ENCODE data around the gene CC2D2B.

Gene CC2D2B, protein sequence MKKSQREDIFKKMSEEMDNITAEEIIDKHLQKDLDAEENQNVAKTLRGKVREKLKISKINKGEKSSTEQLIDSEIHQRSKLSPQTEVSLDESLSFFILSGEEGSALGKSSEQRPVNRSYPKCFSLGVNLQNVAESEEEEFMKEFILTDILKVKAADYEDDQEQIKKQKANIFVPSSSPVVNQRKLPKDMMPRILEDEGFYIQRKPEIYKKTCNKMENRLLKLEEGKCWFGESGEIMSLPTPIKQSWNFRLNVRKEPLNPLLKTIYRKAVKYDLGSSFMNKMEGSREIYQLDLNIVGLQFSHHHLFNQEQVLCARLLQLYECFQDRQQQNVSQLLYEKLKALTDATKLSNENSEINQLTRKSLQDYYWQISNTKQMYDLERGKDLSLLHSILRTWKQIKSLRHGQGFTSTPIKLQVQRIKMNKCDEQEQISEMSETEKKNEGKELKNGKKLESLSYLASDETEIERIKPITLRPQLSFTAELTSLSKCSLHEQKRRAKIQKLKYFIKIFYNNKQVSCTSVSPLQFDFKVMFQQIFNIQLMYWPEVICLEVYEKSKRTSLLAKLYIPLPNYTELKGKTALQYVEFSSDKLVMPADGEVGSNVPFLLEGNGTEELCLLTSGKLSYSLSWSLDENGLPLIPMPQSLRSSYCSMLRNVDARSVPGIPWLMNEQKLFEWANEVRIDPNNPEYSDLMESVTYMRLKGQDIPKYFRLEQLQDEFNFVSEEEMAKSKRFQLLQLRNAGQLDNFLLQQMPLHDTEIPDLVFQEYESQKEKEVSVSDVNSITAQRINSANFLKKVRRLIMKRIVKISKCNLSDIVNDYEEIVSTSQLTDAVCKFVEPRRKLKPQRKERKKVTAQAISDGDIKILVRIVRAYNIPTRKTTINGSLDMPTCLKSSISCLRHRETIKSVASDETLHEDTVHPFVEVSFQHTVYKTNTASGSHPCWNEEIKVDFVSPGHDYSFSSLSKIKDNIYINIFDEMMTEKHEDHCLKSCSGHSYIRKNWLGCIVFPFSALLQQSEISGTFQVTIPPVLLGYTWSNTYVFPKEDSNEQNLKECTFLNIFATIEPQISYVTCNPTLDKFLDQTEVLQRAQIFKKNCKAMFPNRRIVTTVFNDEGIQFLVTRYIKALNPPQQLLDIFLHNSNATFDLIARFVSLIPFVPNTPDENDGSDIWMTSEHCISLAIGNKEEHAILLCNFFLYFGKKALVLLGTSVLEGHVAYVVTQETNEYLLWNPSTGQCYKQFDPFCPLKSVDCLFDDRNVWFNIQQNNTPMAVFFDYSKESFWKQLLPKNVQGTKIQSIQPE (N-terminal part only)

DNA sequence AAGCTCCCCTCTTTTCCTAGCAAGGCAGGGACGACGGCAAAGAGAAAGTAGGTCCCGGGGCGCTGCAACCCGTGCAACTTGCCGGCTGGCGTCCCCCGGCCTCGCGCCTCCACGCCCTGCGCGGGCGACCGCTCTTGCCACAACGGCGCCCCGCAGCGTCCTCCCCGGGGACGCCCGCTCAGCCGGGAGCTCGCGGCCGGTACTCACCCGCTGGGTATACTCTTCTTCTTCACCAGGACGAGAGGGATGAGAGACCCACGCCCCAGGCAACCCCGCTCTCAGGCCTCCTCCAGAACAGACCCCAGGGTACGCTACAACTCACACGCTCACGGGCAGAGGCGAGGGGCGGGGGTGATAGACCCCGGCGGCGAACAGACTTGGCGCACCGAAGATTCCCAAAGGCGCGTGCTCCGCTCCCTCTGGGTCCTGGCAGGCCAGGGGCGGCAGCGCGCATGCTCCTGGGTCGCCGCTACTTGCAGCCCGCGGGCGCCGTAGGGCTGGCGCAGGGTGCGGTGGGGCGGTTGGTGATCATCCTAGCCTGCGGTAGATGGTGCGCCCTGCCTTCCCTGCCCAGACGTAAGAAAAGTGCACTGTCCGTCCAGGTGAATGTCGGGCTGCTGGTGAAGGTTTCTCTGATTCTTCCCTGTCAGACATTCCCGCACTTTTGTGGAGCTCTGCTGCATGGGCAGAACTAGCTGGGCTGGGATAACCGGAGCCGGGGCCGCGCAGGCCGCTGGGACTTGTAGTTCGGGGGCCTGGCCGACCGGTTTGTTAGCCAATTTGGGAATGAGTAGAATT, at the start of gene CC2D2B:
Gene CC2D2B (plus strand): TSS at position 520 of the 798 bp plus-strand sequence. CDS start 3,349 bp downstream, outside the sequence.
- H3K27ac ChIP-seq, result peak within 1 kb of the TSS; percentile 84
- TF ChIP-seq, protein P1, sequence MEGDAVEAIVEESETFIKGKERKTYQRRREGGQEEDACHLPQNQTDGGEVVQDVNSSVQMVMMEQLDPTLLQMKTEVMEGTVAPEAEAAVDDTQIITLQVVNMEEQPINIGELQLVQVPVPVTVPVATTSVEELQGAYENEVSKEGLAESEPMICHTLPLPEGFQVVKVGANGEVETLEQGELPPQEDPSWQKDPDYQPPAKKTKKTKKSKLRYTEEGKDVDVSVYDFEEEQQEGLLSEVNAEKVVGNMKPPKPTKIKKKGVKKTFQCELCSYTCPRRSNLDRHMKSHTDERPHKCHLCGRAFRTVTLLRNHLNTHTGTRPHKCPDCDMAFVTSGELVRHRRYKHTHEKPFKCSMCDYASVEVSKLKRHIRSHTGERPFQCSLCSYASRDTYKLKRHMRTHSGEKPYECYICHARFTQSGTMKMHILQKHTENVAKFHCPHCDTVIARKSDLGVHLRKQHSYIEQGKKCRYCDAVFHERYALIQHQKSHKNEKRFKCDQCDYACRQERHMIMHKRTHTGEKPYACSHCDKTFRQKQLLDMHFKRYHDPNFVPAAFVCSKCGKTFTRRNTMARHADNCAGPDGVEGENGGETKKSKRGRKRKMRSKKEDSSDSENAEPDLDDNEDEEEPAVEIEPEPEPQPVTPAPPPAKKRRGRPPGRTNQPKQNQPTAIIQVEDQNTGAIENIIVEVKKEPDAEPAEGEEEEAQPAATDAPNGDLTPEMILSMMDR (conservative IDR thresholded peaks at IDR 0.05; ENCODE audit: low read depth), result peak; percentile 44; the same call in 1 of the 2 replicates
- DNase-seq (ENCODE audit: low spot score), result peak; percentile 92
- ChIA-PET CTCF (interaction anchor here (0.6 to 1.4 kb wide), 8 partner anchors 12 to 1164 kb away, joined by 3 to 4 read pairs (median 3); no protein-coding TSS in a partner anchor), POLR2A (ENCODE audit: low non-redundant PET) (interaction anchor here (1.1 kb wide), 1 partner anchor 17 kb away, joined by 3 read pairs; no protein-coding TSS in a partner anchor)

DNA sequence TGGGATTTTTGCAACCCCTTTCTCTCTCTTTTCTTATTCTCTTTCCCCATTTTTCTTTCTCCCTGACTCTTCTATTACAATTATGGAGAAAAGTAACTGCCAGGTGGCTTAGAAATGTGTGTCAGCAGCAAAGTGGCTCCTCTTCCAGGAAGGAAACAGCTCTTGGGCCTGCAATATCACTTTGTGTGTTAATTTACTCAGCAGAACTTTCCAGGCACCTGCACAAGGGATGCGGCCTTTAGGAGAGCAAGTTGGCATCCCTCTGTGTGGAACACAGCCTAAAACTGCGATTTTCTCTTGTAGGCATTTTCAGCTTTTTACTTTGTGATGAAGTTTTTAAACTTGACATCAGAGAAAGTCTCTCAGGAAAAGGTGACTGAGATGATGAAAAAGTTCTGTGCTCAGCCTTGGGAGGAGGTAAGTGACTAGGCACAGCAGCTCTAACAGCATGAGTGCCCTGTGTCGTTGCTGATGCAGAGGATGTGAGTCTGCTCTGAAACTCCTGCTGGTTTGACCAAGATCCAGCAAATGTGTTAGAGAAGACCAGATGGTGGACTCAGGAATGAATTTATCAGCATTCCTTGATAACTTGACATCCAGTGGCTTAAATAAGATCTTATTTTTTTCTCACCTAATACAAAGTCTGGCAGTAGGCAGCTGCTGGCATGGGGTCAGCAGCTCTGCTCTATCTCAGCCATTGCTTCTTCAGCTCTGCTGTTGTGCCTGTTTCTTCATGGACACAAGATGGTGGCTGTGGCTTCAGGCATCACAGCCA, 47.4 kb upstream of the CC2D2B start:
- CTCF ChIA-PET, result no interaction called here
- TF ChIP-seq, protein P1 (conservative IDR thresholded peaks at IDR 0.05; ENCODE audit: low read depth), result no peak
- POLR2A ChIA-PET (ENCODE audit: low non-redundant PET), result no interaction called here
- no peak overlapping the region for H3K27ac ChIP-seq
- no peak for DNase-seq (ENCODE audit: low spot score)

DNA sequence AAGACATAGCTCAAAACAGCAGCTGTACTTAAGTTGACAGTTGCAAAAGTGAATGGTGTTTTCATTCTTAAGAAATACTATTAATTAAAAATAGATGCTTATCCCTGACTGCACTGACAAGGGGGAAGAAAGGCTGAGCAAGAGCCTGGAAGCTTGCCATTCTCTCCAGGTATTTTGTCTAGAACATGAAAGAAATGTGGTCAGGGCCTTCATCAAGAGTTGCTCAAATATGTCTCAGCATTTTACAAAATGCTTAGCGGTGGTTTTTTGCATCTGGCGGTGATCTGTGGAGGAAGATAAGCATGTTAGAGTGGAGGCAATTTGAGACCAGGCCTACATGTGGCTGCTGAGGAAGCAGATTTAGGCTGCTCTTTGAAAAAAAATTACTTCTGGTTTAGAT, 46.4 kb upstream of the CC2D2B start:
- ChIA-PET CTCF (interaction anchor here (0.6 kb wide), 1 partner anchor 20 kb away, joined by 3 read pairs; no protein-coding TSS in a partner anchor), POLR2A (ENCODE audit: low non-redundant PET) (no interaction called here)
- DNase-seq (ENCODE audit: low spot score), result no peak
- no peak overlapping the region for H3K27ac ChIP-seq
- TF ChIP-seq, protein P1 (conservative IDR thresholded peaks at IDR 0.05; ENCODE audit: low read depth), result no peak

DNA sequence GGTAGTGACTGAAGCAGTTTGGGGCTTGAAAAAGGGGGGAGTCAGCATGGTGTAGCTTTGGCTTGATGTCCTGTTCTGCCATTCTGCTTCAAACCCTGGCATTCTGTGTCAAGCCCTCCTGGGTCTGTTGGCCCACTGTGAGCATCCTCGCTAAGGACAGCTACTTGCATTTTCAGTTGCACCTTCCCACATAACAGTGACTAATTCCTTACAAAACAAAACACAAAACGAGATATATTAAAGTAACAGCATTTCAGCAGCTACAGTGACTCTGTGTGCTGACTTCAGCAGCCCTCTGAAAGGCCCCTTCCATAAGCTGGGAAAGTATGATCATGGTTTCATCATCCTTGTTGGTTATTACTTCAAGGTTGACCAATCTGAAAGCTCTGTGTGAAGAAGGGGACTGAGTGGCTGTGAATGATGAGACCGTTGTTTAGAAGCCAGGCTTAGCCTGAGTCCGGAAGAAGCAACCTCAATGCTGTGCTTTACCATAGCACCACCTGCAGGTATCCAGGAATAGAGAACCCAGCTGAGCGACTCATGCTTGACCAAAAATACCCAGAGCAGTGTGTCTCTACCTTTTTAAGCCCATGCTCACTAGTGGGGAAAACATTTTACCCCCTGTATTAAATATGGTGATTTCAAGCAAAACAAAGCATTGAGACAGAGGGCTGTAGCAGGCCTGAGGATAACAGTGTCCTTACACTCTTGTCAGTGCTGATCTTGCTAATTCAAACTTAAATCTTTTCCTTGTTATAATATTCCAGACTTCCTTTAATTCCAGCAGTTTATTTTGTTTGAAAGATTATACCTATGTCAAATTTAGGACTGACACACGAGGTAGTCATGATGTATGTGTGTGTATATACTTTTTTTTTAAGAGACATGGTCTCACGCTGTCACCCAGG, 42.6 kb upstream of the CC2D2B start:
- POLR2A ChIA-PET (ENCODE audit: low non-redundant PET), result no interaction called here
- CTCF ChIA-PET, result interaction anchor here (0.5 to 1.9 kb wide), 19 partner anchors 9 to 491 kb away, joined by 3 to 8 read pairs (median 3); partner anchors contain the start of genes CC2D2B and TCTN3
- DNase-seq (ENCODE audit: low spot score), result peak; percentile 73
- H3K27ac ChIP-seq, result no peak overlapping the region
- TF ChIP-seq, protein P1 (conservative IDR thresholded peaks at IDR 0.05; ENCODE audit: low read depth), result no peak; the same call in none of the 2 replicates

Data from RWPE1 (cell line).